ENCODE measurements around the gene KIF3A. TPM values are rescaled to one million over a fixed set of nuclear protein-coding genes. Genes with fewer than 3 reads are reported as not detected.

KIF3A gene
- total RNA-seq, 1 experiment from 2014 or later, result 12.1 TPM

Other genes with a start within 250 kb of the KIF3A start
- gene IRF1, start 246.8 kb downstream of the KIF3A start, total RNA-seq (2014; rRNA removed; shearing (Covaris generic)), result 16.0 and 18.4 TPM in 2 replicates
- not detected in 2 replicates for gene IL5, start 194.0 kb downstream of the KIF3A start, total RNA-seq (2014; rRNA removed; shearing (Covaris generic))
- 12.0 and 17.9 TPM in 2 replicates for gene RAD50, start 180.6 kb downstream of the KIF3A start, total RNA-seq (2014; rRNA removed; shearing (Covaris generic))
- not detected in 2 replicates for gene IL13, start 79.4 kb downstream of the KIF3A start, total RNA-seq (2014; rRNA removed; shearing (Covaris generic))
- gene IL4, start 63.6 kb downstream of the KIF3A start, total RNA-seq (2014; rRNA removed; shearing (Covaris generic)), result not detected in 2 replicates
- not detected in 2 replicates for gene CCNI2, start 9.9 kb upstream of the KIF3A start, total RNA-seq (2014; rRNA removed; shearing (Covaris generic))
- gene SEPTIN8, start 39.7 kb upstream of the KIF3A start, total RNA-seq (2014; rRNA removed; shearing (Covaris generic)), result 77.3 and 97.4 TPM in 2 replicates
- gene SOWAHA, start 75.8 kb upstream of the KIF3A start, total RNA-seq (2014; rRNA removed; shearing (Covaris generic)), result not detected in 2 replicates
- 24.1 and 31.2 TPM in 2 replicates for gene SHROOM1, start 93.1 kb upstream of the KIF3A start, total RNA-seq (2014; rRNA removed; shearing (Covaris generic))
- gene GDF9, start 128.9 kb upstream of the KIF3A start, total RNA-seq (2014; rRNA removed; shearing (Covaris generic)), result 0.09 and 0.21 TPM in 2 replicates
- gene UQCRQ, start 129.1 kb upstream of the KIF3A start, total RNA-seq (2014; rRNA removed; shearing (Covaris generic)), result 330 and 440 TPM in 2 replicates
- 0.37 and 5.5 TPM in 2 replicates for gene LEAP2, start 136.1 kb upstream of the KIF3A start, total RNA-seq (2014; rRNA removed; shearing (Covaris generic))
- gene AFF4, start 226.1 kb upstream of the KIF3A start, total RNA-seq (2014; rRNA removed; shearing (Covaris generic)), result 31.6 and 55.6 TPM in 2 replicates

Data from SJSA1 (cell line).